Measurements from ENCODE around the gene ZNF584.
A peak's percentile ranks its signal among the peaks of the same experiment; 100 is the strongest.

Gene ZNF584

DNA sequence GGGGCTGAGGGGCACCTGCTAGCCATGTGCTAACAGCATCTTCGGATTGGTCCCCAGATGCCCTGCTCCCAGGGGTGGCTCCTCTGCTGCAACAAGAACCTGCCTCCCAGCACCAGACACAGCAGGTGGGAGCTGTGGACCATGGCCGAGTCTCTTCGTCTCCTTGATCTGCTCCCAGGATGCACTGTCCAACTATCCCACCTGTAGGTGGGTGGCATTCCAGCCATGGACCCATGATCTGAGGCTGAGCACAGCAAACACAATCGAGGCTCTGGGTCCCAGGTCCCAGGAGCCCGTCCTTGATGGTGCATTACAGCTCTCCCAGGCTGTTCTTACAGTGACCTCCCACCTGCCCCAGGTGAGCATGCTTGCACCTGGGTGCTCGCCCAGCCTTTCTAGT, 29.2 kb upstream of the ZNF584 start:
- Histone ChIP-seq H3K79me2 (ENCODE audit: insufficient read depth, low read length) (peaks cover 27% of the 10 kb centered on the region), H3K27me3 (ENCODE audit: insufficient read depth, low read length, poor library complexity) (no peaks in the 10 kb centered on the region), H3K9ac (ENCODE audit: low read depth, low read length) (peak overlapping the region; percentile 91; the same call in 1 of the 2 replicates), H3K36me3 (ENCODE audit: insufficient read depth, low read length) (no peaks in the 10 kb centered on the region; the same call in 1 of the 2 replicates), H3K4me1 (ENCODE audit: insufficient read depth, low read length) (peaks cover 26% of the 10 kb centered on the region), H3K27ac (ENCODE audit: low read length) (peak overlapping the region; percentile 17; the same call in 1 of the 2 replicates), H4K20me1 (ENCODE audit: insufficient read depth, low read length) (peaks cover 4% of the 10 kb centered on the region; the same call in 1 of the 2 replicates), H3K9me3 (ENCODE audit: insufficient read depth, low read length, severe bottlenecking) (no peaks in the 10 kb centered on the region), H3K4me2 (ENCODE audit: insufficient read depth, low read length) (peak overlapping the region; percentile 96), H2AFZ (ENCODE audit: low read depth, low read length) (no peak overlapping the region), H3K4me3 (ENCODE audit: low read depth in 1 of 2, low read length in 2 of 2) (peak overlapping the region in 1 of 2 experiments; percentile 75; a peak in 2 of 4 replicates)
- no peak for ATAC-seq (ENCODE audit: insufficient read depth, low read depth)
- TF ChIP-seq EZH2 (IDR thresholded peaks at IDR 0.05; ENCODE audit: borderline replicate concordance, low read depth, low read length, severe bottlenecking), result no peak
- TF ChIP-seq, protein P1, sequence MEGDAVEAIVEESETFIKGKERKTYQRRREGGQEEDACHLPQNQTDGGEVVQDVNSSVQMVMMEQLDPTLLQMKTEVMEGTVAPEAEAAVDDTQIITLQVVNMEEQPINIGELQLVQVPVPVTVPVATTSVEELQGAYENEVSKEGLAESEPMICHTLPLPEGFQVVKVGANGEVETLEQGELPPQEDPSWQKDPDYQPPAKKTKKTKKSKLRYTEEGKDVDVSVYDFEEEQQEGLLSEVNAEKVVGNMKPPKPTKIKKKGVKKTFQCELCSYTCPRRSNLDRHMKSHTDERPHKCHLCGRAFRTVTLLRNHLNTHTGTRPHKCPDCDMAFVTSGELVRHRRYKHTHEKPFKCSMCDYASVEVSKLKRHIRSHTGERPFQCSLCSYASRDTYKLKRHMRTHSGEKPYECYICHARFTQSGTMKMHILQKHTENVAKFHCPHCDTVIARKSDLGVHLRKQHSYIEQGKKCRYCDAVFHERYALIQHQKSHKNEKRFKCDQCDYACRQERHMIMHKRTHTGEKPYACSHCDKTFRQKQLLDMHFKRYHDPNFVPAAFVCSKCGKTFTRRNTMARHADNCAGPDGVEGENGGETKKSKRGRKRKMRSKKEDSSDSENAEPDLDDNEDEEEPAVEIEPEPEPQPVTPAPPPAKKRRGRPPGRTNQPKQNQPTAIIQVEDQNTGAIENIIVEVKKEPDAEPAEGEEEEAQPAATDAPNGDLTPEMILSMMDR (IDR thresholded peaks at IDR 0.05; ENCODE audit: borderline replicate concordance, extremely low read depth, low read length, poor library complexity, severe bottlenecking), result no peak
- DNase-seq, result no peak

DNA sequence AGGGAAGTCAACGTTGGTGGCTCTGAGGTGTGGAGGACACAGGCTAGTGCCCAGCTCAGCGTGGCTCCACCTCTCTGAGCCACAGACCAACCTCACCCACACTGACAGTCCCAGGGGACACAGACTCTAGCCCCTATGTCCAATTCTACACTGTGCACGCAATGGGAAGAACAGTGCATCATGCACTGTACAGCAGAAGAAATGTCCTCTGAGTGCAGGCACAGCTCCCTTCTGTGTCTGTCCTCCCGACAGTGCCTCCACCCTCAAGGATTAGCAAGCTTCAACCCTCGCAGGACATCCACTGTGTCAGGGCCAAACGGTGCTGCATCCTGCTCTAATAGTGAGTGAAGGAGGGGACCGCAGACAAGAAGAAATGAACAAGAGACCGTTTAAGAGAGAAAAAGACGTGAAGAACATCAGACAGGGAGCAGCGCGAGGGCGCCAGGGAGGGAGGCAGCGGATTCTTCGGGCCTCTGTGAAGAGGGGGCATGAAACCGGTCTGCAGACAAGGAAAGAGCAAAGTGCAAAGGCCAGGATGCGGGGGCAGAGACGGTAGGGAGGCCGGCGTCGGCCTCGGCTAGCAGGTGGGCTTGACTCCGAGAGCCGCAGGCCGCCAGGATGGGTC, 28.3 kb upstream of the ZNF584 start:
- peaks cover 27% of the 10 kb centered on the region for H3K4me1 ChIP-seq (ENCODE audit: insufficient read depth, low read length)
- peaks cover 4% of the 10 kb centered on the region; the same call in 1 of the 2 replicates for H4K20me1 ChIP-seq (ENCODE audit: insufficient read depth, low read length)
- no peak for ATAC-seq (ENCODE audit: insufficient read depth, low read depth)
- H3K79me2 ChIP-seq (ENCODE audit: insufficient read depth, low read length), result peaks cover 27% of the 10 kb centered on the region
- H3K9me3 ChIP-seq (ENCODE audit: insufficient read depth, low read length, severe bottlenecking), result no peaks in the 10 kb centered on the region
- H3K4me2 ChIP-seq (ENCODE audit: insufficient read depth, low read length), result peak overlapping the region; percentile 96
- TF ChIP-seq, protein P1 (IDR thresholded peaks at IDR 0.05; ENCODE audit: borderline replicate concordance, extremely low read depth, low read length, poor library complexity, severe bottlenecking), result no peak
- no peak for TF ChIP-seq EZH2 (IDR thresholded peaks at IDR 0.05; ENCODE audit: borderline replicate concordance, low read depth, low read length, severe bottlenecking)
- H3K27me3 ChIP-seq (ENCODE audit: insufficient read depth, low read length, poor library complexity), result no peaks in the 10 kb centered on the region
- H3K36me3 ChIP-seq (ENCODE audit: insufficient read depth, low read length), result no peaks in the 10 kb centered on the region; the same call in 1 of the 2 replicates
- peak overlapping the region; percentile 93 for H3K27ac ChIP-seq (ENCODE audit: low read length)
- H2AFZ ChIP-seq (ENCODE audit: low read depth, low read length), result peak overlapping the region; percentile 91
- no peak for DNase-seq
- peak overlapping the region; percentile 91 for H3K9ac ChIP-seq (ENCODE audit: low read depth, low read length)
- H3K4me3 ChIP-seq (ENCODE audit: low read depth in 1 of 2, low read length in 2 of 2), result peak overlapping the region; percentile 75 to 79

DNA sequence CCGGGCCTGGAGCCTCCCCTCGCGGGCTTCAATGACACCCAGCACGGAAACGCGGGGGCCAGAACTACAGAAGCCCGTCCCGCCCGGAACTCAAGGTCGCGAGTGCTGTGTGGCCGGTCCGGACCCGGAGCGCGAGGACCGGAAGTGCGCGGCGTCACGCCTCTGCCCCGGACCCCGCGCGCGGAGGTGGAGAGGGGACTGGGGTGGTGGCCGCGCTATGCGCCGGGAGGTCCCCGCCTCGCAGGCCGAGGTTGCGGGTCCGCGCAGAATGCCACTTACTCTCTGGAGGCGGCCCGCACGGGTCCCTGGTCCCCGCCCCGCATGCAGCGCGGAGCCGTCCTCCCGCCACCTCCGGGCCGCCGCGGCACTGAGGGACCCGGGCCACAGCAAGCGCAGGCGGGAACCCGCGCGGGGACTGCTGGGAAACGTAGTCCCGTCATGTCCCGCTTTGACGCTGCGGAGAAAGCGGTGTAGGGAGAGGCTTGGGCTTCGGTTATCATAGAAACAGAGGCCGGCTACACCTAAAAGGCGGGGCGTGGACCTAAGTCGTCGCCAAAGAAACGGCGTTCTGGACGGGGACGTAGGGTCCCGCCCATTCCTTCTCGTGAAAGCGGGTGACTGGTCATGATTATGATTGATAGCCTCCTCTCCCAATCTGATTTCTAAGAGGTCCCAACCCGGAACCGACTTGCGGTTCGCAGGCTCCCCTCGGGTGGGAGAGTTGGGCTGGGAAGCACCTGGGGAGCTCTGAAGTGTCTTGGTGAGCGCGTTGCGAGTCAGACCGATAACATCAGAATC, 27.6 kb upstream of the ZNF584 start, which contains the start of gene ZNF837:
Gene ZNF837, minus strand, starts transcription at position 369 of the 798 bp plus-strand sequence. CDS start 11,698 bp downstream, outside the sequence.
- peak; percentile 84 for ATAC-seq (ENCODE audit: insufficient read depth, low read depth)
- TF ChIP-seq, protein P1 (IDR thresholded peaks at IDR 0.05; ENCODE audit: borderline replicate concordance, extremely low read depth, low read length, poor library complexity, severe bottlenecking), result no peak
- TF ChIP-seq EZH2 (IDR thresholded peaks at IDR 0.05; ENCODE audit: borderline replicate concordance, low read depth, low read length, severe bottlenecking), result no peak
- H4K20me1 ChIP-seq (ENCODE audit: insufficient read depth, low read length), result peaks cover 4% of the 10 kb centered on the region; the same call in 1 of the 2 replicates
- peak within 1 kb of the TSS; percentile 91 for H3K9ac ChIP-seq (ENCODE audit: low read depth, low read length)
- peak within 1 kb of the TSS; percentile 93 for H3K27ac ChIP-seq (ENCODE audit: low read length)
- H3K36me3 ChIP-seq (ENCODE audit: insufficient read depth, low read length), result no peaks in the 10 kb centered on the region; the same call in 1 of the 2 replicates
- peak within 1 kb of the TSS; percentile 91 for H2AFZ ChIP-seq (ENCODE audit: low read depth, low read length)
- H3K27me3 ChIP-seq (ENCODE audit: insufficient read depth, low read length, poor library complexity), result no peaks in the 10 kb centered on the region
- H3K4me1 ChIP-seq (ENCODE audit: insufficient read depth, low read length), result peaks cover 34% of the 10 kb centered on the region
- peak within 1 kb of the TSS; percentile 75 to 79 for H3K4me3 ChIP-seq (ENCODE audit: low read depth in 1 of 2, low read length in 2 of 2)
- peaks cover 33% of the 10 kb centered on the region for H3K79me2 ChIP-seq (ENCODE audit: insufficient read depth, low read length)
- peak within 1 kb of the TSS; percentile 96 for H3K4me2 ChIP-seq (ENCODE audit: insufficient read depth, low read length)
- no peaks in the 10 kb centered on the region for H3K9me3 ChIP-seq (ENCODE audit: insufficient read depth, low read length, severe bottlenecking)
- peak; percentile 100 for DNase-seq

Measured in DND-41 (cell line).